Right lobe of liver (tissue), 6 donors: ENCODE data around the gene TJP2. TPM values are rescaled to one million over a fixed set of nuclear protein-coding genes. Genes with fewer than 3 reads are reported as not detected.

Experiments
- ATAC-seq, 4 donors: fragments of 200-7000 bp; cut with Tn5 transposase; one replicate each; pipeline ENCODE4 v1.9.1; 2020; ENCODE audit warnings: mild to moderate bottlenecking in 4 of 4, moderate library complexity in 4 of 4
- DNase-seq, 3 donors: peaks; one replicate each; pipeline ENCODE4 v3.0.0-alpha.2; 2020
- H3K27ac ChIP-seq, 3 donors: fragments of 200-600 bp; one replicate each; pipeline ENCODE4 v1.8.0; 2022
- H3K27me3 ChIP-seq, 2 donors: fragments of 200-600 bp; one replicate each; pipeline ENCODE4 v1.8.0; 2022
- H3K36me3 ChIP-seq, 4 donors: fragments of 200-600 bp; sonication (generic) in 1 of 4; one replicate each; pipeline versions ENCODE4 v1.5.1 to v1.8.0; 2017 to 2022; ENCODE audit warnings: control low read depth in 1 of 4
- H3K4me1 ChIP-seq, 4 donors: fragments of 200-600 bp; sonication (generic) in 1 of 4; one replicate each; pipeline versions ENCODE4 v1.5.1 to v1.8.0; 2017 to 2022; ENCODE audit warnings: control low read depth in 1 of 4
- H3K4me3 ChIP-seq, 3 donors: fragments of 200-600 bp; one replicate each; pipeline ENCODE4 v1.8.0; 2022
- H3K9me3 ChIP-seq, 4 donors: fragments of 200-600 bp; sonication (generic) in 1 of 4; one replicate each; pipeline versions ENCODE4 v1.5.1 to v1.8.0; 2017 to 2022; ENCODE audit warnings: control low read depth in 1 of 4
- CTCF ChIP-seq, 4 donors: fragments of 200-600 bp in 3 of 4; fragments of 450-650 bp in 1 of 4; IDR thresholded peaks; one replicate each; pipeline versions ENCODE4 v1.5.1 to v1.8.0; 2016 to 2022; ENCODE audit warnings: antibody characterized with exemption in 4 of 4, mild to moderate bottlenecking in 2 of 4
- POLR2A ChIP-seq: fragments of 450-650 bp; IDR thresholded peaks from one replicate; pipeline ENCODE4 v1.6.1; 2017; ENCODE audit warnings: antibody characterized with exemption, mild to moderate bottlenecking
- WGBS: methylation state at CpG from one replicate; pipeline ENCODE4 v1.1.6; 2018; ENCODE audit warnings: low coverage, low lambda C conversion rate; ENCODE audit not compliant: insufficient coverage; ENCODE audit errors: missing lambda C conversion rate; 5-methylcytosine and 5-hydroxymethylcytosine counted together
- intact Hi-C, 2 donors: fragments of 100-400 bp; cut with DNase I; formaldehyde crosslinking; loops; one replicate each; pipeline versions ENCODE4 v1.11.2 to v1.14.1; 2022
- total RNA-seq, 6 experiments: library from RNA; depleted of rRNA in 2 of 6; stranded (reverse); fragments of >200 nt in 2 of 6; fragmentation: NEBNext Ultra II Directional in 3 of 6; extraction: Animal tissue kit (Norgen Biotek cat#: 25700) in 3 of 6; gene quantifications; one replicate each; pipeline versions ENCODE4 v1.1.0 to v1.2.4, GENCODE V29; 2016 to 2023
- donor health status: DM: no; HTN: yes; CAD: no.
- donor health status: DM: no; HTN: no; CAD: no.
- donor health status: DM: no; HTN: no; CAD: no.
- donor health status: DM: no; HTN: yes; CAD: no.
- donor health status: DM: no; HTN: yes; CAD: no.

TJP2 gene
- total RNA-seq, 6 experiments from 2014 or later: 62.0 to 129 (median 81.7) TPM

GRCh38 chr9:69172895-69173294 is 1.2 kb upstream of the TJP2 start:
- intact Hi-C loops: no loop called here
- Histone ChIP-seq H3K9me3 (no peaks in the 10 kb centered on the region), H3K27me3 (no peaks in the 10 kb centered on the region), H3K36me3 (no peaks in the 10 kb centered on the region), H3K27ac (peak overlapping the region; percentile 91 to 97 (median 91)), H3K4me1 (peaks cover 0 to 50% (median 15%) of the 10 kb centered on the region in 4 donors), H3K4me3 (no peak overlapping the region)
- no peak for TF ChIP-seq POLR2A
- no peak for TF ChIP-seq CTCF (IDR thresholded peaks at IDR 0.05)
- ATAC-seq (no peak), DNase-seq (no peak)
- 65% methylated on average over 5 of the region's 6 CpGs for WGBS

- Histone ChIP-seq H3K9me3 (no peaks in the 10 kb centered on the region), H3K27ac (peak overlapping the region; percentile 91 to 97 (median 91)), H3K27me3 (no peaks in the 10 kb centered on the region), H3K4me3 (peak overlapping the region; percentile 69 to 71 (median 70)), H3K4me1 (peaks cover 0 to 52% (median 18%) of the 10 kb centered on the region in 4 donors), H3K36me3 (no peaks in the 10 kb centered on the region)
- DNase-seq: peak in 1 of 3 donors; percentile 94
- intact Hi-C loops: no loop called here
- TF ChIP-seq POLR2A (no peak), CTCF (IDR thresholded peaks at IDR 0.05) (no peak)
- 5% methylated on average over 5 of the region's 17 CpGs for WGBS
- ATAC-seq: peak in 2 of 4 donors; percentile 50 to 75
These were observed 583 bp upstream of the TJP2 start for GRCh38 chr9:69173497-69173890.

GRCh38 chr9:69174616-69175463 is 763 bp downstream of the TJP2 start:
- Histone ChIP-seq H3K9me3 (no peaks in the 10 kb centered on the region), H3K27me3 (no peaks in the 10 kb centered on the region), H3K4me3 (peak overlapping the region; percentile 69 to 71 (median 70)), H3K4me1 (peaks cover 0 to 50% (median 18%) of the 10 kb centered on the region in 4 donors), H3K36me3 (no peaks in the 10 kb centered on the region), H3K27ac (peak overlapping the region; percentile 91 to 97 (median 91))
- DNase-seq (peak; percentile 55 to 64 (median 58)), ATAC-seq (peak; percentile 31 to 47 (median 40))
- no peak for TF ChIP-seq POLR2A
- TF ChIP-seq CTCF (IDR thresholded peaks at IDR 0.05): no peak
- WGBS: 2% methylated on average over 19 of the region's 21 CpGs
- intact Hi-C loops: no loop called here

- Histone ChIP-seq H3K36me3 (no peaks in the 10 kb centered on the region), H3K27me3 (no peaks in the 10 kb centered on the region), H3K9me3 (no peaks in the 10 kb centered on the region), H3K4me1 (peaks cover 2 to 57% (median 22%) of the 10 kb centered on the region in 4 donors), H3K27ac (peak overlapping the region; percentile 91 to 97 (median 91)), H3K4me3 (peak overlapping the region; percentile 69 to 71 (median 70))
- TF ChIP-seq CTCF (IDR thresholded peaks at IDR 0.05): no peak
- TF ChIP-seq POLR2A: no peak
- DNase-seq: no peak
- intact Hi-C loops: no loop called here
- WGBS: 9% methylated on average over 8 of the region's 8 CpGs
- ATAC-seq: no peak
These were observed 1.4 kb downstream of the TJP2 start for GRCh38 chr9:69175486-69175885.
